ENCODE data around the gene SLC25A24.
"Not testable (repeated sequence)": the region's sequence is repeated elsewhere in the genome, so short reads cannot be mapped to it uniquely, and the experiment has no call there.

Gene SLC25A24

GRCh38 chr1:108194051-108194450, 6.1 kb downstream of the SLC25A24 start:
- DNase-seq (ENCODE audit: low spot score): no peak

DNA sequence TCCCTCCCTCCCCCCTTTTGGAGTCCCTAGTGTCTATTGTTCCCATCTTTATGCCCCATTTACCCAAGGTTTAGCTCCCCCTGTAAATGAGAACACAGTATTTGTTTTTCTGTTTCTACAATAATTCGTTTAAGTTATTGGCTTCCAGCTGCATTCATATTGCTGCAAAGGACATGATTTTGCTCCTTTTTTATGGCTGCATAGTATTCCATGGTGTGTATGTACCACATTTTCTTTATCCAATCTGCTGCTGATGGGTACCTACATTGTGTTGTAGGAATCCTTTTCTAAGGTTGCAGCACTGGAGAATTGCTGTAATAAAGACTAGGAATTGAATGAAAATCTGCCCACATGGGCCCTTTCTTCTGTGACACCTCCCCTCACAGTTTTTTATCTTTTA, 6.8 kb downstream of the SLC25A24 start:
- DNase-seq (ENCODE audit: low spot score): no peak

GRCh38 chr1:108192581-108192980, 7.6 kb downstream of the SLC25A24 start:
- DNase-seq (ENCODE audit: low spot score): no peak

DNA sequence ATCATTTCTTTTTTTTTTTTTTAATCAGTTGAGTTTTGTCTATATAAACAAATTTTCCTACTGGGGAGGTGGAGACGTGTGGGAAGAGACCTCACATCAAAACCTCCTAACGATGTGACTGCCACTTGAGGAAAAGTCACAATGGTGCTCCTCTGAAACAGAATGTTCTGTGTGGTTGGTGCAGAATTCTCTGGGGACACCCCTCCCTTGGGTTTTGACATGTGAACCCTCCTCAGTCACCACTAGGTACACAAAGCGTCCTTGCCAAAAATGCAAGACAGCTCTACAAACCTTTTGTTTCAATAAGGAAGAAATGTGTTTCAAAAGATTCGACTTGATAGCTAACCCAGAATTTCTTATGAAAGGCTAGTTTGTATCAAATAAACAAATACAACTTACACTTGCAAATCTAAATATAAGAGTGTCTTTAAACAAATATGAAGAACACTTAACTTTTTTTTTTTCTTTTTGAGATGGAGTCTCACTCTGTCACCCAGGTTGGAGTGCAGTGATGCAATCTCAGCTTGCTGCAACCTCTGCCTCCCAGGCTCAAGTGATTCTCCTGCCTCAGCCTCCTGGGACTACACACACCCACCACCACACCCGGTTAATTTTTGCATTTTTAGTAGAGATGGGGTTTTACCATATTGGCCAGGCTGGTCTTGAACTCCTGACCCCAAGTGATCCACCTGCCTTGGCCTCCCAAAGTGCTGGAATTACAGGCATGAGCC, 9.3 kb downstream of the SLC25A24 start:
- DNase-seq (ENCODE audit: low spot score): no peak

- no peak for DNase-seq (ENCODE audit: low spot score)
Observed at GRCh38 chr1:108190001-108190634, 10.0 kb downstream of the SLC25A24 start.

GRCh38 chr1:108188801-108189200, 11.3 kb downstream of the SLC25A24 start:
- no peak for DNase-seq (ENCODE audit: low spot score)

GRCh38 chr1:108182959-108183700, 17.0 kb downstream of the SLC25A24 start:
- no peak for DNase-seq (ENCODE audit: low spot score)

DNA sequence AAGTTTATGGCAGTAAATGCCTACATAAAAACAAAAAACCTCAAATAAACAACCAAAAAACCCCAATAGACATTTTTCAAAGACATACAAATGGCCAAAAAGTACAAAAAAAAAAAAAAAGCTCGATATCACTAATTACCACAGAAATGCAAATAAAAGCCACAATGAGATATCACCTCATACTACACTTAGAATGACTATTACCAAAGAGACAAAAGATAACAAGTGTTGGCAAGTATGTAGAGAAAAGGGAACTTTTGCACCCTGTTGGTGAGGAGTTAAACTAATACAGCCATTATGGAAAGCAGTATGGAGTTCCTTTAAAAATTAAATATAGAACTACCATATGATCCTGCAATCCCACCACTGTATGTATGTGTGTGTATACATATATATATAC, 21.1 kb downstream of the SLC25A24 start:
- no peak for DNase-seq (ENCODE audit: low spot score)

DNA sequence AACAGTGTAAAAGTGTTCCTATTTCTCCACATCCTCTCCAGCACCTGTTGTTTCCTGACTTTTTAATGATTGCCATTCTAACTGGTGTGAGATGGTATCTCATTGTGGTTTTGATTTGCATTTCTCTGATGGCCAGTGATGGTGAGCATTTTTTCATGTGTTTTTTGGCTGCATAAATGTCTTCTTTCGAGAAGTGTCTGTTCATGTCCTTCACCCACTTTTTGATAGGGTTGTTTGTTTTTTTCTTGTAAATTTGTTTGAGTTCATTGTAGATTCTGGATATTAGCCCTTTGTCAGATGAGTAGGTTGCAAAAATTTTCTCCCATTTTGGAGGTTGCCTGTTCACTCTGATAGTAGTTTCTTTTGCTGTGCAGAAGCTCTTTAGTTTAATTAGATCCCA, 37.7 kb downstream of the SLC25A24 start:
- not testable (repeated sequence) for DNase-seq (ENCODE audit: low spot score)

GRCh38 chr1:108159951-108160350, 40.2 kb downstream of the SLC25A24 start:
- not testable (repeated sequence) for DNase-seq (ENCODE audit: low spot score)

- DNase-seq (ENCODE audit: low spot score): no peak
Observed at GRCh38 chr1:108158893-108159453, 41.2 kb downstream of the SLC25A24 start.

DNA sequence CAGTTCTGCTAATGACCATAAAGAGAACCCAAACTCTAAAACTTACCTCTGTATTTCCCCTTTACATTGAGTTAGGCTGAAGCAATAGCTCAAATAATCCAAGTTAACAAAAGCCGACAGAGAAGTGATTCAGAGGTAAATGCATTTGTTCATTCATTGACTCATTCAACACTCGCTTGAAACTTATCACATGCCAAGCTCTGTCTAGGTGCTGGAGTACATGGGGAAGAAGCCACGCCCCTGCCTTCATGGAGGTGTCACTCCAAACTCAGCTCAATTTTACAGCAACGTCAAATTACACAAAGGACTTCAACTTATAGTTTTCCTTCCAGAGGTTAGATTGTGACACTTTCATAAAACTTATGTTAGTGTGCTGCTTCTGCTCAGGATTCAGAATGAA, 45.8 kb downstream of the SLC25A24 start:
- no peak for DNase-seq (ENCODE audit: low spot score)

DNA sequence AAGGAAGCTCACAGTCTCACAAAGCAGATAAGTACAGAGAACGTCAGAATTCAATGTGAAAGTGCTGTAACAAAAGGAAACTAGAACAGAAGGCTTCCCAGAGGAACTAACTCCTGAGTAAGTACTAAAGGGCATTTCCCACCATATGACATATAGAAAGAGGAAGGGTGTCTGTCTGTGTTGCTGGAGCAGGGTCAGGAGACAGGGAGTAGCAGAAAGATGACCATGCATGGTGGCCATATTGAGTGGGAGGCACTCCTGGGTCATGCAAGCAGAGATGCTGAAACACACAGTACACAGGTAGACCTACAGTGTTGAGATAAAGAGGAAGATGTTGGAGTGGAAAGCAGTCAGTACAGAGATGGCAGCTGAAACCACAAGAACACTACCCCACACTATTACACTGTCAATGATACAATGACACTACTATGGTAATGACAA, 47.3 kb downstream of the SLC25A24 start:
- no peak for DNase-seq (ENCODE audit: low spot score)

DNA sequence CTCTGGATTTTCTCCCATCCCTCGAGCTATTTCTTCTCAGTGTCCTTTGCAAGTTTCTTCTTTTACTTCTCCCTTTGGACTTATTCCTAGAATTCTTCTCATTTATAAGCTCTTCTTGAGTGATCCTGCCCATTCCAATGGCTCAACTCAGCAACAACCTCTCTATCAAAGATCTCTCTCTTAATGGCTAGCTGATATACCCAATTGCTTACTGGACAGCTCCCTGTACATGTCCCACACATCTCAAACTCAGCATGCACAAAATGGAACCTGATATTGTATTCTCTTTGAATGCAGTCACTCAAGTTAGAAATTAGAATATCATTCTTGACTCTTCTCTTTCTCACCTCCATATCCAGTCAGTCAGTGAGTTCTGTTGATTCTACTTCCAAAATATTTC, 48.6 kb downstream of the SLC25A24 start:
- DNase-seq (ENCODE audit: low spot score): no peak

- DNase-seq (ENCODE audit: low spot score): no peak
Observed at GRCh38 chr1:108149796-108150467, 50.2 kb downstream of the SLC25A24 start.

DNA sequence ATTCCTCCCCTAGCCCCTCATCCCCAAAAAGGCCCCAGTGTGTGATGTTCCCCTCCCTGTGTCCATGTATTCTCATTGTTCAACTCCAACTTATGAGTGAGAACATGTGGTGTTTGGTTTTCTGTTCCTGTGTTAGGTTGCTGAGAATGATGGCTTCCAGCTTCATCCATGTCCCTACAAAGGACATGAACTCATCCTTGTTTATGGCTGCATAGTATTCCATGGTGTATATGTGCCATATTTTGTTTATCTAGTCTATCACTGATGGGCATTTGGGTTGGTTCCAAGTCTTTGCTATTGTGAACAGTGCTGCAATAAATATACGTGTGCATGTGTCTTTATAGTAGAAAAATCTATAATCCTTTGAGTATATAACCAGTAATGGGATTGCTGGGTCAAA, 55.6 kb downstream of the SLC25A24 start:
- DNase-seq (ENCODE audit: low spot score): not testable (repeated sequence)

GRCh38 chr1:108142773-108143394, 57.3 kb downstream of the SLC25A24 start:
- no peak for DNase-seq (ENCODE audit: low spot score)

GRCh38 chr1:108142258-108142657, 57.9 kb downstream of the SLC25A24 start:
- DNase-seq (ENCODE audit: low spot score): no peak

DNA sequence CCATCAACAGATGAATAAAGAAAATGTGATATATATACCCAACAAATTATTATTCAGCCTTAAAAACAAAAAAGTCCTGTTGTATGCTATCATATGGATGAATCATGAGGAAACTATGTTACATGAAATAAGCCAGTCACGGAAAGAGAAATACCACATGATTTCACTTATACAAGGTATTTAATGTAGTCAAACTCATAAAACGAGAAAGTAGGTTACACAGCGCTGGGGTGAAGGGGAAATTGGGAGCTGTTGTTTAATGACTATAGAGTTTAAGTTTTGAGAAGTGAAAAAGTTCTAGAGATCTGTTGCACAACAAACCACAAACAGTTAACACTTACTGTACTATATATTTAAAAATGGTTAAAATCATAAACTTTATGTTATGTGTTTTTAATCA, 58.5 kb downstream of the SLC25A24 start:
- DNase-seq (ENCODE audit: low spot score): no peak

- DNase-seq (ENCODE audit: low spot score): no peak
Observed at GRCh38 chr1:108140936-108141335, 59.2 kb downstream of the SLC25A24 start.

DNA sequence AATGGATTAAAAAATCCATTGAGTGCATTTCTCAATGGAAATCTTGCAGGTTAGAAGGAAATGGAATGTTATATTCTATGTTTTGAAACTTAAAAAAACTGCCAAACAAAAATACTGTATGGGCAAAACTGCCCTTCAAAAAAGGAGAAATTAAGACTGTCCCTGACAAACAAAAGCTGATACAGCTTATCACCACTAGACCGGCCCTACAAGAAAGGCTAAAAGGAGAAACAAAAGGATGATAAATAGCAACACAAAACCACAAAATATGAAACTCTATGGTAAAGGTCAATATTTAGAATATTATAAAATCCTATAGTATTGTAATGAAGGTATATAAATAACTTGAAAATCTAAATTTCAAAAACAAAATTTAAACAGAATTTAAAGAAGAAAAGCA, 60.0 kb downstream of the SLC25A24 start:
- no peak for DNase-seq (ENCODE audit: low spot score)

DNA sequence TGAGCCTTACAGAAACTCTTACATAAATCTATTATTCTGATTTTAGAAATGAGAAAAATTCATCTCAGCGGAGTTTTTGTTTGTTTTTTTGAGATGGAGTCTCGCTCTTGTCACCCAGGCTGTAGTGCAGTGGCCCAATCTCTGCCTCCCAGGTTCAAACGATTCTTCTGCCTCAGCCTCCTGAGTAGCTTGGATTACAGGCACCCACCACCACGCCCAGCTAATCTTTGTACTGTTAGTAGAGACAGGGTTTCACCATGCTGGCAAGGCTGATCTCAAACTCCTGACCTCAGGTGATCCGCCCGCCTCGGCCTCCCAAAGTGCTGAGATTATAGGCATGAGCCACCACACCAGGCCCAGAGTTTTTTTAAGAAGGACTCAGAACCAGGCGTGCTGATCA, 60.6 kb downstream of the SLC25A24 start:
- DNase-seq (ENCODE audit: low spot score): not testable (repeated sequence)

All from CD4-positive, alpha-beta T cell treated with Interleukin-15 for 4 hours (primary cell).